Right atrium auricular region (tissue), 2 donors: Measurements from ENCODE around the gene CNTNAP2. TPM values are rescaled to one million over a fixed set of nuclear protein-coding genes. Genes with fewer than 3 reads are reported as not detected.

ENCODE experiments used
- DNase-seq: peaks from one replicate; pipeline ENCODE4 v3.0.0-alpha.2; 2019; ENCODE audit warnings: low spot score
- H3K27ac ChIP-seq, 2 donors: fragments of 200-600 bp; sonication (generic); 1 replicate in 1 of 2; 2 replicates in 1 of 2; pipeline ENCODE4 v1.5.1; 2016 to 2019
- H3K27me3 ChIP-seq, 2 donors: fragments of 200-600 bp; sonication (generic); one replicate each; pipeline versions ENCODE4 v1.5.1 to v1.6.0; 2017 to 2019
- H3K36me3 ChIP-seq: fragments of 200-600 bp; sonication (generic); one replicate; pipeline ENCODE4 v1.5.1; 2016
- H3K4me1 ChIP-seq, 2 donors: fragments of 200-600 bp; sonication (generic); one replicate each; pipeline versions ENCODE4 v1.5.1 to v1.6.0; 2017 to 2019
- H3K4me3 ChIP-seq, 2 donors: fragments of 200-600 bp; sonication (generic); 1 replicate in 1 of 2; 2 replicates in 1 of 2; pipeline ENCODE4 v1.5.1; 2017 to 2019; ENCODE audit warnings: mild to moderate bottlenecking in 1 of 2, moderate library complexity in 1 of 2
- H3K9me3 ChIP-seq, 2 donors: fragments of 200-600 bp; sonication (generic); one replicate each; pipeline ENCODE4 v1.5.1; 2019
- total RNA-seq, 2 donors: library from RNA; depleted of rRNA; stranded (reverse); fragments of >200 nt; gene quantifications; one replicate each; pipeline ENCODE4 v1.1.0, GENCODE V29; 2016
- TF ChIP-seq, protein P1 (sequence below), 2 donors: fragments of 200-600 bp; sonication (generic); IDR thresholded peaks; one replicate each; pipeline ENCODE4 v1.5.1; 2019; ENCODE audit warnings: antibody characterized with exemption in 2 of 2

CNTNAP2 gene
- total RNA-seq, 2 donors from 2014 or later, result 1.1 to 1.7 TPM

DNA sequence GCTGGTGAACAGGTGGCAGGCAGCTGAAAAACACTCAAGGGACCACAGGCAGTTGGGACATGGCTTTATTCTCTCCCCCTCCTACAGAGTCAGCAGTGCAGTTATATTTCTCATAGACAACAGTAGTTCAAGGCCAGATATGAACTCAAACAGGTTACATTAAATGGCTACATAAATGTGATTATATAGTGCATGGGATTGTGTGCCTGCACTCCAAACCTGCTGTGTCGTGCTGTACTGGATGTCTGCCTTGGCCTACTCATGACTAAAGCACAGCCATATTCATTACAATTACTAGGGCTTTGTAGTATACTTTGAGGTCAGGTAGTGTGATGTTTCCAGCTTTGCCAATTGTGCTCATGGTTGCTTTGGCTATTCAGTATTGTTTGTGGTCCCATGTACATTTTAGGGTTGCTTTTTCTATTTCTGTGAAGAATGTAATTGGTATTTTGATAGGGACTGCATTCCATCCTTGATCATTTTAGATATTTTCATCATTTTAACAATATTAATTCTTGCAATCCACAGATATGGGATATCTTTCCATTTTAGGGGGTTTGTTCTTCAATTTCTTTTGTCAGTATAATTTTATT lies 393.6 kb downstream of the CNTNAP2 start:
- Histone ChIP-seq H3K27ac (no peak overlapping the region), H3K27me3 (no peaks in the 10 kb centered on the region), H3K4me1 (no peaks in the 10 kb centered on the region), H3K4me3 (no peak overlapping the region), H3K9me3 (peaks cover 0 to 14% of the 10 kb centered on the region in 2 donors), H3K36me3 (no peaks in the 10 kb centered on the region)
- TF ChIP-seq, protein P1, sequence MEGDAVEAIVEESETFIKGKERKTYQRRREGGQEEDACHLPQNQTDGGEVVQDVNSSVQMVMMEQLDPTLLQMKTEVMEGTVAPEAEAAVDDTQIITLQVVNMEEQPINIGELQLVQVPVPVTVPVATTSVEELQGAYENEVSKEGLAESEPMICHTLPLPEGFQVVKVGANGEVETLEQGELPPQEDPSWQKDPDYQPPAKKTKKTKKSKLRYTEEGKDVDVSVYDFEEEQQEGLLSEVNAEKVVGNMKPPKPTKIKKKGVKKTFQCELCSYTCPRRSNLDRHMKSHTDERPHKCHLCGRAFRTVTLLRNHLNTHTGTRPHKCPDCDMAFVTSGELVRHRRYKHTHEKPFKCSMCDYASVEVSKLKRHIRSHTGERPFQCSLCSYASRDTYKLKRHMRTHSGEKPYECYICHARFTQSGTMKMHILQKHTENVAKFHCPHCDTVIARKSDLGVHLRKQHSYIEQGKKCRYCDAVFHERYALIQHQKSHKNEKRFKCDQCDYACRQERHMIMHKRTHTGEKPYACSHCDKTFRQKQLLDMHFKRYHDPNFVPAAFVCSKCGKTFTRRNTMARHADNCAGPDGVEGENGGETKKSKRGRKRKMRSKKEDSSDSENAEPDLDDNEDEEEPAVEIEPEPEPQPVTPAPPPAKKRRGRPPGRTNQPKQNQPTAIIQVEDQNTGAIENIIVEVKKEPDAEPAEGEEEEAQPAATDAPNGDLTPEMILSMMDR (IDR thresholded peaks at IDR 0.05), result no peak
- DNase-seq, result no peak

DNA sequence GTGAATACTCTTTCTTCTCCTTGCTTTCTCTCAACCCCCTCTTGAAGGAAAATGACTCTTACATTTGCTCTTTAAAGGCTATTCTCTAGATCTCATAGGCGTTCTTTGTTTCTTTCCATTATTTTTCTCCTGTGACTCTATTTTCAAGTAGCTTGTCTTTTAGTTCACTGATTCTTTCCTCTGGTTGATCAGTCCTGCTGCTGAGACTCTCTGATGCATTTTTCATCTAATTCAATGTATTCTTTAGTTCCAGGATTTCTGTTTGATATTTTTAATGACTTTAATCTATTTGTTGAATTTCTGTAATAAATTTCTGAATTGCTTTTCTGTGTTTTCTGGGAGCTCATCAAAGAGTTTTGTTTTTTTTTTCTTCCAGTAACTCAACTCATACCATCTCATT lies 397.7 kb downstream of the CNTNAP2 start:
- H3K36me3 ChIP-seq, result no peaks in the 10 kb centered on the region
- DNase-seq, result no peak
- no peaks in the 10 kb centered on the region for H3K27me3 ChIP-seq
- TF ChIP-seq, protein P1 (IDR thresholded peaks at IDR 0.05), result no peak
- H3K27ac ChIP-seq, result no peak overlapping the region
- no peak overlapping the region for H3K4me3 ChIP-seq
- H3K9me3 ChIP-seq, result peaks cover 0 to 18% of the 10 kb centered on the region in 2 donors
- H3K4me1 ChIP-seq, result no peaks in the 10 kb centered on the region

DNA sequence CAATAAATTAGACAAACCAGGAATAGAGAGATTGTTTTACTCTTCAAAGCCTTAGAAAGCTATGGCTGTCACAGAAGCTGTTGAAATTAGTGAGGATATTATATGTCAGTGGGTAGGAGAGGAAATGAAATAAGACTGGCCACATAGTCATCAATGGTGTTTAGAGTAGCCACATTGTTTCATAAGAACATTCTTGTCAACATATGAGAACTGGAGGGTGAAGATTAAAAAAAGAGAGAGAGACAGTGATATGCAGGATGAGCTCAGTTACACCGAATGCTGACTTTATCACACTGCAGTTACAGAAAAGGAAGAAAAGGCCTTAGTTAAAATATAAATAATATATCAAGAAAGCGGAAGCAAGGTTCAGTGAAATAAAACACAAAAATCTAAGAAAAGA lies 412.0 kb downstream of the CNTNAP2 start:
- Histone ChIP-seq H3K4me1 (no peaks in the 10 kb centered on the region), H3K27ac (no peak overlapping the region), H3K36me3 (no peaks in the 10 kb centered on the region), H3K27me3 (no peaks in the 10 kb centered on the region), H3K4me3 (no peak overlapping the region), H3K9me3 (no peaks in the 10 kb centered on the region)
- TF ChIP-seq, protein P1 (IDR thresholded peaks at IDR 0.05), result no peak
- DNase-seq, result no peak

DNA sequence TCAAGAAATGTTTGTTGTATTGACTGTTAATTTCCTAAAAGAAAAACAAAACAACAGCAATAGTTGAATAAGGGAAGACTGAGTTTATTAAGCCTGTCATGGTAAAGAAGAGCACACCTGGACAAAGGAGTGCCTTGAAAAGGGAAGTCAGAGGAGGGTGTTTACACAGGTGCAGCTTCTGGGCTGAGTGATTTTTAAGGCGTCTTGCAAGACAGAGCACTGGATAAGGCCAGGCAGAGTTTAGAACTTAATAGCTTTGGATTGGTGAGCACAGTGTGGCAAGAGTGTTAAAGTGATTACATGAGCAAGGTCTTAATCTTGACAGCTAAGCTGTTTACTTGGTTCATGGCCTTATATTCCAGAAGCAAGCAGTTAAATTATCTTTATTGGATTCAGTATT lies 423.2 kb downstream of the CNTNAP2 start:
- DNase-seq, result no peak
- H3K4me1 ChIP-seq, result no peaks in the 10 kb centered on the region
- no peak overlapping the region for H3K27ac ChIP-seq
- no peak overlapping the region for H3K4me3 ChIP-seq
- TF ChIP-seq, protein P1 (IDR thresholded peaks at IDR 0.05), result no peak
- no peaks in the 10 kb centered on the region for H3K9me3 ChIP-seq
- H3K36me3 ChIP-seq, result no peaks in the 10 kb centered on the region
- H3K27me3 ChIP-seq, result no peaks in the 10 kb centered on the region

DNA sequence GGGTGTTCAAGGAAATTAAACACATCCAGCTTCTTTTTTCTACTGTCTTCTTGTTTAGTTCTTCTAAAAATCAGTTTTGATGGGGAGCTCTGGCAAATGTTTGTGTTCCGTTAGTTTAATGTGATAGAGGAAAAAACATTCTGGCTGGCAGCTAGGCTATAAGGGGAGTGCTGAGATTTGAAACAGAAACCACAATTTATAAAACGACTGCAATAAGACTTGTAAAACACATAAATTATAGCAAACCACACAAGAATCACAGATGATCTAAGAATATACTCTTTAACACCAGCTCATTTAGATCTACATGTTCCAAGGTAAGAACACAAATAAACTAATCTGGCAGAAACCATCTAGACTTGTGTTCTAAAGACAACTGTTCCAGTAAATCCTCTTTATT lies 425.5 kb downstream of the CNTNAP2 start:
- no peak for DNase-seq
- H3K9me3 ChIP-seq, result no peaks in the 10 kb centered on the region

More for the DNA sequence above, 425.5 kb downstream of the CNTNAP2 start:
- H3K4me1 ChIP-seq, result no peaks in the 10 kb centered on the region
- no peaks in the 10 kb centered on the region for H3K27me3 ChIP-seq
- TF ChIP-seq, protein P1 (IDR thresholded peaks at IDR 0.05), result no peak
- no peaks in the 10 kb centered on the region for H3K36me3 ChIP-seq
- no peak overlapping the region for H3K4me3 ChIP-seq
- H3K27ac ChIP-seq, result no peak overlapping the region
